Lower leg skin (tissue), 3 donors: ENCODE data around the gene HEMGN.
"Not testable (repeated sequence)": the region's sequence is repeated elsewhere in the genome, so short reads cannot be mapped to it uniquely, and the experiment has no call there.

ENCODE experiments used
- CTCF ChIP-seq, 3 donors: fragments of 450-650 bp; IDR thresholded peaks; one replicate each; pipeline ENCODE4 v1.5.1; 2016; ENCODE audit warnings: antibody characterized with exemption in 3 of 3, mild to moderate bottlenecking in 3 of 3, moderate library complexity in 2 of 3
- POLR2A ChIP-seq, 2 donors: fragments of 450-650 bp; IDR thresholded peaks; one replicate each; pipeline ENCODE4 v1.6.1; 2016 to 2017; ENCODE audit warnings: antibody characterized with exemption in 2 of 2, mild to moderate bottlenecking in 1 of 2, moderate library complexity in 1 of 2

DNA sequence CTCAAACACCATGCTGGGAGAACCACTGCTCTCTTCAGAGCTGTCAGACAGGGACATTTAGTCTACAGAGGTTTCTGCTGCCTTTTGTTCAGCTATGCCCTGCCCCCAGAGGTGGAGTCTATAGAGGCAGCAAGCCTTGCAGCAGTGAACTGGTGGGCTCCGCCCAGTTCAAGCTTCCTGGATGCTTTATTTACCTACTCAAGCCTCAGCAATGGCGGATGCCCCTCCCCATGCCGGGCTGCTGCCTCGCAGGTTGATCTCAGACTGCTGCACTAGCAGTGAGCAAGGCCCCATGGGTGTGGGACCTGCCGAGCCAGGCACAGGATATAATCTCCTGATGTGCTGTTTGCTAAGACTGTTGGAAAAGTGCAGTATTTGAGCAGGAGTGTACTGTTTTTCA is 12.9 kb upstream of the HEMGN start:
- not testable (repeated sequence) for TF ChIP-seq POLR2A, CTCF (IDR thresholded peaks at IDR 0.05)
